Measurements from ENCODE around the gene DCTN3. TPM values are rescaled to one million over a fixed set of nuclear protein-coding genes. Genes with fewer than 3 reads are reported as not detected.

DCTN3 gene
- total RNA-seq, 4 donors from 2014 or later: 41.6 to 78.9 (median 54.0) TPM

DNA sequence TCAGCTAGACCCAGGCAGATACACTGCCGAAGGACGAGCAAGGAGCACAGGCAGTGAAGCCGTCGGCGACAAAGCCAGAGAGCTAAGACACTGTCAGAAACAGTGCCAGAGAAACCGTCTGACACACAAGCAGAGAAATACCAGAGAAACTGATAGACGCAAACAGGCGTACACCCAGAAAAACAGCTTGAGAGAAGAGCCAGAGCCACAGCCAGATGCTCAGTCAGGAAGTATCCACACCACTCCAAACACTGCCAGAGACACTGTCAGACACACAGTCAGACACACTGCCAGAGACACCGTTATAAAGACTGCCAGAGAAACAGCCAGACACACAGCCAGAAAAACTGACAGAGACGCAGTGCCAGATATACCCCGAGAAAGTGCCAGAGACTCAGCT lies 49.9 kb downstream of the DCTN3 start:
- intact Hi-C loops (cut with DNase I; ENCODE audit: low total_unique reads): no loop called here
- in situ Hi-C loops (cut with MboI; ENCODE audit: low pct_ligation_motif_present in 1 of 4, low pct_unique_long_range_greater_than_20kb in 1 of 4, low sequenced_read_pairs in 3 of 4): no loop called here
- H3K4me1 ChIP-seq: peaks cover 0 to 26% (median 14%) of the 10 kb centered on the region in 4 donors
- DNase-seq: no peak
- no peaks in the 10 kb centered on the region for H3K27me3 ChIP-seq
- WGBS, 2 donors (ENCODE audit: low coverage in 1 of 2): 69 to 78% methylated on average over 6 to 11 of the region's 11 CpGs
- H3K4me3 ChIP-seq: no peak overlapping the region
- H3K9me3 ChIP-seq: no peaks in the 10 kb centered on the region
- H3K36me3 ChIP-seq: no peaks in the 10 kb centered on the region
- H3K27ac ChIP-seq: no peak overlapping the region
- TF ChIP-seq EP300 (IDR thresholded peaks at IDR 0.05; ENCODE audit: low read depth) (no peak), POLR2A (IDR thresholded peaks at IDR 0.05) (no peak), POLR2AphosphoS5 (IDR thresholded peaks at IDR 0.05) (peak in 1 of 3 donors; percentile 30)

- in situ Hi-C loops (cut with MboI; ENCODE audit: low pct_ligation_motif_present in 1 of 4, low pct_unique_long_range_greater_than_20kb in 1 of 4, low sequenced_read_pairs in 3 of 4) (no loop called here), intact Hi-C loops (cut with DNase I; ENCODE audit: low total_unique reads) (no loop called here)
- H3K4me1 ChIP-seq: peaks cover 0 to 26% (median 14%) of the 10 kb centered on the region in 4 donors
- no peaks in the 10 kb centered on the region for H3K27me3 ChIP-seq
- TF ChIP-seq POLR2AphosphoS5 (IDR thresholded peaks at IDR 0.05) (no peak), POLR2A (IDR thresholded peaks at IDR 0.05) (no peak), CTCF (IDR thresholded peaks at IDR 0.05) (no peak), EP300 (IDR thresholded peaks at IDR 0.05; ENCODE audit: low read depth) (no peak)
- no peak for DNase-seq
- H3K36me3 ChIP-seq: no peaks in the 10 kb centered on the region
- no peaks in the 10 kb centered on the region for H3K9me3 ChIP-seq
- H3K4me3 ChIP-seq: no peak overlapping the region
- WGBS, 2 donors (ENCODE audit: low coverage in 1 of 2): 72% methylated on average over 12 of the region's 12 CpGs; no CpG with 5 or more reads in 1 of the 2 donors
- H3K27ac ChIP-seq: no peak overlapping the region
Measured at GRCh38 chr9:34568774-34569173, 51.5 kb downstream of the DCTN3 start.

GRCh38 chr9:34568133-34568532 lies 52.2 kb downstream of the DCTN3 start:
- H3K4me3 ChIP-seq: no peak overlapping the region
- intact Hi-C loops (cut with DNase I; ENCODE audit: low total_unique reads): no loop called here
- H3K36me3 ChIP-seq: no peaks in the 10 kb centered on the region
- DNase-seq: no peak
- no peaks in the 10 kb centered on the region for H3K9me3 ChIP-seq
- H3K27ac ChIP-seq: no peak overlapping the region
- H3K4me1 ChIP-seq: peaks cover 0 to 26% (median 14%) of the 10 kb centered on the region in 4 donors
- H3K27me3 ChIP-seq: no peaks in the 10 kb centered on the region
- in situ Hi-C loops (cut with MboI; ENCODE audit: low pct_ligation_motif_present in 1 of 4, low pct_unique_long_range_greater_than_20kb in 1 of 4, low sequenced_read_pairs in 3 of 4): no loop called here
- WGBS, 2 donors (ENCODE audit: low coverage in 1 of 2): 83 to 88% methylated on average over 3 to 7 of the region's 7 CpGs
- TF ChIP-seq CTCF (IDR thresholded peaks at IDR 0.05): no peak
- no peak for TF ChIP-seq POLR2A (IDR thresholded peaks at IDR 0.05)
- TF ChIP-seq EP300 (IDR thresholded peaks at IDR 0.05; ENCODE audit: low read depth): no peak
- TF ChIP-seq POLR2AphosphoS5 (IDR thresholded peaks at IDR 0.05): no peak

DNA sequence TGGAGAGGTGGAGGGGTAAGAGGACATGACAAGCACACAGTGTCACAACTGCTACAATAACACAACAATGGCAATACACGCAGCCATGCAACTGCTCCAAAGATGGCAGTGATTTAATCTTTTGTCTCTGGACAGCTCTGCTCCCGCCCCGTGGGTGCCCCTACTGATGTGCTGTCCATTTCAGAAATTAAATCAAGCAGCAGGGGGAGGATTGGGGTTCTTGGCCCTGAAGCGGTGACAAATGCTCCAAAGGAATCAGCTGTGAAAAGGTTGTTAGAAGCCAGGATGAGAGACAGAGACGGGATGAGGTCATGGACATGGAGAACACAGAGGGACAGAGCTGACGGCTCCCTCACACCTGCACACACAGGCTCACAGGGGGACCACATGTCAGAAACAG lies 53.3 kb downstream of the DCTN3 start:
- TF ChIP-seq POLR2A (IDR thresholded peaks at IDR 0.05) (no peak), CTCF (IDR thresholded peaks at IDR 0.05) (no peak), EP300 (IDR thresholded peaks at IDR 0.05; ENCODE audit: low read depth) (no peak)
- 0 to 75% methylated on average over 1 to 6 of the region's 6 CpGs for WGBS, 2 donors (ENCODE audit: low coverage in 1 of 2)
- in situ Hi-C loops (cut with MboI; ENCODE audit: low pct_ligation_motif_present in 1 of 4, low pct_unique_long_range_greater_than_20kb in 1 of 4, low sequenced_read_pairs in 3 of 4): no loop called here

DNA sequence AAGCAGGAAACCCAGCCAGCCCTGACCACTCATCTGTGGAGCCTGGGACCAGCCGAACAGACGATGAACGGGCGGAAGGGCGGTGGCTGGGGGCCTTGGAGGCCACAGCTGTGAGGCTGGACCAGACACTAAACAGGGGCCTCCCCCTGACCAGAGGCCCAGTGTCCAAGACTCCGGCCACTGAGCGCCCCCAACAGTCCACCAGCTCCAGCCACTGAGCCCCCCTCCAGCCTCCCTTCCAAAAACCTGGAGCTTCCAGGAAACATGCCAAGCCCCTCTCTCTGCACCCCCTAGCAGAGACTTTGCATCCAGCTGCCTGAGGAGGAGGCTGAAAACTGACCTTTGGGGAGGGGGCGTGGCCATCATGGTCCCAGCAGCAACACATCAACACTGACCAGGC lies 54.0 kb downstream of the DCTN3 start:
- TF ChIP-seq EP300 (IDR thresholded peaks at IDR 0.05; ENCODE audit: low read depth): no peak
- TF ChIP-seq CTCF (IDR thresholded peaks at IDR 0.05): no peak
- TF ChIP-seq POLR2A (IDR thresholded peaks at IDR 0.05): no peak

More for the DNA sequence above, 53.3 kb downstream of the DCTN3 start:
- intact Hi-C loops (cut with DNase I; ENCODE audit: low total_unique reads): no loop called here
- no peaks in the 10 kb centered on the region for H3K36me3 ChIP-seq
- DNase-seq: no peak
- no peak overlapping the region for H3K4me3 ChIP-seq
- no peak overlapping the region for H3K27ac ChIP-seq
- no peaks in the 10 kb centered on the region for H3K9me3 ChIP-seq
- H3K4me1 ChIP-seq: peaks cover 0 to 21% (median 14%) of the 10 kb centered on the region in 4 donors
- H3K27me3 ChIP-seq: no peaks in the 10 kb centered on the region

More for the DNA sequence above, 54.0 kb downstream of the DCTN3 start:
- Histone ChIP-seq H3K27me3 (no peaks in the 10 kb centered on the region), H3K27ac (no peak overlapping the region), H3K9me3 (no peaks in the 10 kb centered on the region), H3K4me1 (peaks cover 0 to 19% (median 7%) of the 10 kb centered on the region in 4 donors), H3K4me3 (no peak overlapping the region), H3K36me3 (no peaks in the 10 kb centered on the region)
- no peak for DNase-seq
- intact Hi-C loops (cut with DNase I; ENCODE audit: low total_unique reads) (no loop called here), in situ Hi-C loops (cut with MboI; ENCODE audit: low pct_ligation_motif_present in 1 of 4, low pct_unique_long_range_greater_than_20kb in 1 of 4, low sequenced_read_pairs in 3 of 4) (no loop called here)
- 61 to 89% methylated on average over 2 to 7 of the region's 8 CpGs for WGBS, 2 donors (ENCODE audit: low coverage in 1 of 2)

All from transverse colon (tissue), 4 donors.